ENCODE results near the gene FBXO2. TPM values are rescaled to one million over a fixed set of nuclear protein-coding genes. Genes with fewer than 3 reads are reported as not detected.
A peak's percentile ranks its signal among the peaks of the same experiment; 100 is the strongest.

Gene FBXO2
- total RNA-seq, 1 donor from 2014 or later, result 1.4 TPM

GRCh38 chr1:11693024-11693590 lies 38.9 kb upstream of the FBXO2 start:
- Mint-ChIP-seq H3K27me3 (ENCODE audit: unreplicated experiment) (peaks cover 45% of the 10 kb centered on the region), H3K4me3 (ENCODE audit: unreplicated experiment) (peak overlapping the region; percentile 15), H3K27ac (ENCODE audit: unreplicated experiment) (no peak overlapping the region), H3K4me1 (ENCODE audit: unreplicated experiment) (peaks cover 21% of the 10 kb centered on the region), H3K36me3 (ENCODE audit: unreplicated experiment) (no peaks in the 10 kb centered on the region), H3K9me3 (ENCODE audit: unreplicated experiment) (no peaks in the 10 kb centered on the region)
- DNase-seq (ENCODE audit: extremely low spot score, unreplicated experiment), result no peak
- no peak for TF ChIP-seq CTCF (IDR thresholded peaks at IDR 0.05)

GRCh38 chr1:11691928-11692711 lies 37.9 kb upstream of the FBXO2 start:
- Mint-ChIP-seq H3K36me3 (ENCODE audit: unreplicated experiment) (no peaks in the 10 kb centered on the region), H3K27me3 (ENCODE audit: unreplicated experiment) (peaks cover 51% of the 10 kb centered on the region), H3K4me1 (ENCODE audit: unreplicated experiment) (peaks cover 21% of the 10 kb centered on the region), H3K4me3 (ENCODE audit: unreplicated experiment) (peak overlapping the region; percentile 61), H3K27ac (ENCODE audit: unreplicated experiment) (no peak overlapping the region), H3K9me3 (ENCODE audit: unreplicated experiment) (no peaks in the 10 kb centered on the region)
- TF ChIP-seq CTCF (IDR thresholded peaks at IDR 0.05), result no peak
- DNase-seq (ENCODE audit: extremely low spot score, unreplicated experiment), result no peak

GRCh38 chr1:11691302-11691914 lies 37.2 kb upstream of the FBXO2 start, which contains the start of gene DRAXIN:
TSS of gene DRAXIN (plus strand) at chr1:11691710. CDS start at chr1:11706259, 14,549 bp downstream.
- H3K27me3 Mint-ChIP-seq (ENCODE audit: unreplicated experiment), result peaks cover 51% of the 10 kb centered on the region
- peaks cover 21% of the 10 kb centered on the region for H3K4me1 Mint-ChIP-seq (ENCODE audit: unreplicated experiment)
- H3K4me3 Mint-ChIP-seq (ENCODE audit: unreplicated experiment), result peak within 1 kb of the TSS; percentile 69
- no peak for TF ChIP-seq CTCF (IDR thresholded peaks at IDR 0.05)
- H3K27ac Mint-ChIP-seq (ENCODE audit: unreplicated experiment), result no peak within 1 kb of the TSS
- no peaks in the 10 kb centered on the region for H3K36me3 Mint-ChIP-seq (ENCODE audit: unreplicated experiment)
- H3K9me3 Mint-ChIP-seq (ENCODE audit: unreplicated experiment), result no peaks in the 10 kb centered on the region
- DNase-seq (ENCODE audit: extremely low spot score, unreplicated experiment), result no peak

GRCh38 chr1:11690397-11691301 lies 36.4 kb upstream of the FBXO2 start:
- H3K36me3 Mint-ChIP-seq (ENCODE audit: unreplicated experiment), result no peaks in the 10 kb centered on the region
- peak overlapping the region; percentile 69 for H3K4me3 Mint-ChIP-seq (ENCODE audit: unreplicated experiment)
- no peaks in the 10 kb centered on the region for H3K9me3 Mint-ChIP-seq (ENCODE audit: unreplicated experiment)
- peak; percentile 77 for DNase-seq (ENCODE audit: extremely low spot score, unreplicated experiment)
- TF ChIP-seq CTCF (IDR thresholded peaks at IDR 0.05), result no peak
- H3K4me1 Mint-ChIP-seq (ENCODE audit: unreplicated experiment), result peaks cover 21% of the 10 kb centered on the region
- H3K27me3 Mint-ChIP-seq (ENCODE audit: unreplicated experiment), result peaks cover 51% of the 10 kb centered on the region
- no peak overlapping the region for H3K27ac Mint-ChIP-seq (ENCODE audit: unreplicated experiment)
